HG02938 (cell line): ENCODE results near the gene AGTRAP.

Source experiments
- ATAC-seq: cut with Tn5 transposase; IDR thresholded peaks from one replicate; pipeline ENCODE4 v1.9.1; 2021; ENCODE audit warnings: mild to moderate bottlenecking, moderate library complexity; ENCODE audit not compliant: unreplicated experiment

The AGTRAP gene

DNA sequence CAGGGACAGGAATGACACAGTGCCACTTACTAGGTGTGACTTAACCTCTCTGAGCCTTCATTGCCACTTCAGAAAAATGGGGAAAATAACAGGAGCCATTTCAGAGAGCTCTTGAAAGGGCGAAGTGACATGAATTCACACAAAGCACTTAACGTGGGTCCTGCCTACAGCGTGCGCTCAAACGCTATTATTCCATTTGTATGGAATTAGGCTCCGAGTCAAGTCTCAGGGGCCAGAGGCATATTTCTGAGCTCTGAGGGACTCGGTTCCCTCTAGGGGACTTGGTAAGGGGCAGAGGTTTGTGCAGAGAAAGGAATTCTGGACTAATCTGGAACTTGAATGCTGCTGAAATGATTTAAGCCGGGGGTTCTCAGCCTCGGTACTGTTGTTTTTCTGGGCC lies 30.3 kb upstream of the AGTRAP start:
- ATAC-seq: no peak

DNA sequence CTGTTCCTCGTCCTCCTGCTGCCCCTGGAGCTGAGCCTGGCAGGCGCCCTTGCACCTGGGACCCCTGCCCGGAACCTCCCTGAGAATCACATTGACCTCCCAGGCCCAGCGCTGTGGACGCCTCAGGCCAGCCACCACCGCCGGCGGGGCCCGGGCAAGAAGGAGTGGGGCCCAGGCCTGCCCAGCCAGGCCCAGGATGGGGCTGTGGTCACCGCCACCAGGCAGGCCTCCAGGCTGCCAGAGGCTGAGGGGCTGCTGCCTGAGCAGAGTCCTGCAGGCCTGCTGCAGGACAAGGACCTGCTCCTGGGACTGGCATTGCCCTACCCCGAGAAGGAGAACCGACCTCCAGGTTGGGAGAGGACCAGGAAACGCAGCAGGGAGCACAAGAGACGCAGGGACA lies 29.6 kb upstream of the AGTRAP start:
- ATAC-seq: no peak

DNA sequence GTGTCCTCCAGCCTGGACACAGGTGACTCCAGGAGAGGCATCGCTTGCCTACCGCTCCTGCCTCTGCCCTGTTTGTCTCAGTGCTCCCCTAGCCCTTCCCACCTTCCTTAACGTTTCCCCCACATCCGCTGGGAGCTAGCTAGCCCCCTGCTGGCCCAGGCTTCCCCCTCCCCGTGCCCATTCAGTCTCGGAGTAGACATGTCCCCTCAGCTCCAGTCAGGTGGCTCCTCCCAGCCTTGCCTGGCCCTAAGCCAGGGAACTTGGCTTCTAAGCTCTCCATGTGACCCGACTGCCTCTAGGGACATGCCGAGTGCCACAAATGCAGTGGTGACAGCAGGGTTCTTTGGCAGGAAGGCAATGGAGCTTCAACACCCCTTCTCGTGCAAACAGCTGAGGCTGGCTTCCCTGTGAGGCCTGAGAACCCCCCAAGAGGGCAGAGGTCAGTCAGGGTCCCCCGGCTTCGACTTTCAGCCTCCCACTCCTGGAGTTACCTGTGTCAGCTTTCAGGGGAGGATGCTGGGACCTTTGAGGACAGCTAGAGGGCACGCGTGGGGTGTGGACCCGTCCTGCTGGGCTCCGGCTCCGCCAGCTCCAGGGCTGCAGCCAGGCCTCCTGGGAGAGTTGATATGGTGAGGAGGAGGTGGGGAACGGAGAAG lies 28.2 kb upstream of the AGTRAP start:
- no peak for ATAC-seq

DNA sequence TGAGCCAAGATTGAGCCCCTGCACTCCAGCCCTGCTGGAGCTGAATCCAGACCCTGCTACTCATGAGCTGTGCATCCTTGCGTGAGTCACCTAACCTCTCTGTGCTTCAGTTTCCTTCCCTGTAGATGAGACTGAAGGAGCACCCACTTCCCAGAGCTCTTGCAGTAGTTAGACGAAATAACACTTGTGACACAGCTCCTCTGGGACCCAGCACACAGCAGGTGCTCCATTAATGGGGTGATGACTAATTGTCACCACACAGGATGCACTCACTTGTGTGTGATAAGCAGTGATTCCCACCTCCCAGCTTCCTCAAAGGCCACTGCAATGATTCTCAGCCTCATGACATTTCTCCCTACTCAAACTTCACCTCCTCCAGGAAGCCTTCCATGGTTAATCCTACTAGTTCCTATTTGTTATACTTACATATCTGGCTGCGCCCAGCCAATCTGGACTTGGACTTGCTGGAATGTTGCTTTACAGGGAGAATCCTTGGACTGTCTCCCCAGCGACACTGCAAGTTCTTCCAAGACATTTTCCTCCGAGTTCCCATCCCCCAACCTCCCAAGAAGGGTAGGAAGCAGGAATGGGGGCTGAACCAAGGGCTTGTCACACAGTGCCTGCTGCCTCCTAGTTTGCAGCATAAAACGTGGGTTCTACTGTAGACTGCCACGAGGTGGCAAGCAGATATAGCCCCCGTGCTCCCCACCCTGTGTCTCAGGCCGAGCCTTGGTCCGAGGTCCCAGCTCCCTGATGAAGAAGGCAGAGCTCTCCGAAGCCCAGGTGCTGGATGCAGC lies 27.2 kb upstream of the AGTRAP start:
- no peak for ATAC-seq

DNA sequence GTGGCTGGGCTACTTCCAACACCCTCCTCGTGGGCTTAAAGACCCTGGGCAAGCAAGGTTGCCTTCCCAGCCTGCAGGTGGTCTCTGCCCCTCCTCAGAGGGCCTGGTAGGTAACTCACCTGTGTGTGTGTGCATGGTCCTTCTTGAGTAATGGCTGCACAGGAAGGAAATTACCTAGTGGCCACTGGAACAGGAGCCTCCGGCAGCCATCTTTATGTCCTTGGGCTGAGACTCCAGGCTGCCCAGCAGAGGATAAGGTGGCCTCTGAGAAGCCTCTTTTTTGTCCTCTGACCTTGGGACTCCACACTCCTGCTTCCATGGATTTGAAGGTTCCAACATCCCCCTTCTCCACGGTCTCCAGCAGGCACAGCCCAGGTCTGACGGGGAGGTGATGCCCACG lies 24.4 kb upstream of the AGTRAP start:
- ATAC-seq: no peak

DNA sequence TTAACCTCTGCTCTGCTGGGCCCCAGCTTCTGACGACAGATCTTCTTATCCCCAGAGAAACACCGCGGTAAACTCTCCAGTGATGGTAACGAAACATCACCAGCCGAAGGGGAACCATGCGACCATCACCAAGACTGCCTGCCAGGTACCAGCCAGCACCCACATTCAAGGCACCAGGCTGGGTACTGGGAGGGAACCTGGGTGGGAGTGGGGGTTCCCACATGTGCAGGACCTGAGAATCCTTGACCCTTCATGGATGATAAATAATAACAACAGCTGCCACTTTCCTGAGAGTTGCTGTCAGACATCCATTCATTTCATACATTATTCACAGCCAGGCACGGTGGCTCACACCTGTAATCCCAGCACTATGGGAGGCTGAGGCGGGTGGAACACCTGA lies 23.7 kb upstream of the AGTRAP start:
- no peak for ATAC-seq

DNA sequence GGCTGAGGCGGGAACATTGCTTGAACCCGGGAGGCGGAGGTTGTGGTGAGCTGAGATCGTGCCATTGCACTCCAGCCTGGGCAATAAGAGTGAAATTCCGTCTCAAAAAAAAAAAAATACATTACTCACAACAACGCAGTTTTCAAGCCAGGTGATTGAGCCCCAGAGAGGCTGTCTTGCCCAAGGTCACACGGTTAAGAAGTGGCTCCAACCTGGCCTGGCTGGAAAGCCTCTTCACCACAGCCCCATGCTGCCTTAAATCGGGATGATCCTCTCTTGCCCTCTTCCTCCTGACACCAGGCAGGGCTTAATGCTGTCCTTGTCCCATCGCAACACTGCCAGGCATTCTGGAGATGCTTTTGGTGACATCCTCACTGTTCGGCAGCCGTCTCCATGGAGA lies 22.8 kb upstream of the AGTRAP start:
- ATAC-seq: no peak

DNA sequence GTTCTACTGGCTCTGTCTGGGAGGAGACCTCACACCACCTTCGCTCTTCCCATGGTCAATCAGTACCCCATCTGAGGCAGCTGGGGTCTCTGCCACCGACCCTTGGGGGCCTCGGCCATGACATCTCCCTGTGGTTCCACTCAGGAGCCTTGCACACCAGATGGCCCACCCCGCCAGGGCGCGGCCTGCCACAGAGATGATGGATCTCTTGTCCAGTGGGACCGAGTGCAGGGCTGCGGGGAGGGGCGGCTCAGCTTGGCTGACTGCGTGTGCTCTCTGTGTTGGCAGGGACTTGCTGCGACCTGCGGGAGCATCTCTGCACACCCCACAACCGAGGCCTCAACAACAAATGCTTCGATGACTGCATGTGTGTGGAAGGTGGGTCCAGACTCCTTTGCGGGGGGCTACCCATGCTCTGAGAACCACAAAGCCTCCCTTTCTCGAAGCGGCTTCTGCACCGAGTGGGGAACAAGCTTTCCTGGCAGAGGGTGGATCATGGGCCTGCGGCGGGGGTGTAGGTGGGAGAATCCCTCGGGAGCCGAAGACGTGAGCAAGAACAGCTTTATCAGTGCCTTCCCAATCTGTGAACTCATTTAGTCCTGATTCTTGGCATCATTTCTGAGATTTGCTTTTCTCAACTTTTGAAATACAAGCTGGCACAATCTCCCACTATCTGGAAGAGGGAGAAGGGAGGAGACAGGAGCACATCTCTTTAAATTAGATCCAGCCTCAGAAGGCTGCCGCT lies 20.9 kb upstream of the AGTRAP start:
- ATAC-seq: no peak

DNA sequence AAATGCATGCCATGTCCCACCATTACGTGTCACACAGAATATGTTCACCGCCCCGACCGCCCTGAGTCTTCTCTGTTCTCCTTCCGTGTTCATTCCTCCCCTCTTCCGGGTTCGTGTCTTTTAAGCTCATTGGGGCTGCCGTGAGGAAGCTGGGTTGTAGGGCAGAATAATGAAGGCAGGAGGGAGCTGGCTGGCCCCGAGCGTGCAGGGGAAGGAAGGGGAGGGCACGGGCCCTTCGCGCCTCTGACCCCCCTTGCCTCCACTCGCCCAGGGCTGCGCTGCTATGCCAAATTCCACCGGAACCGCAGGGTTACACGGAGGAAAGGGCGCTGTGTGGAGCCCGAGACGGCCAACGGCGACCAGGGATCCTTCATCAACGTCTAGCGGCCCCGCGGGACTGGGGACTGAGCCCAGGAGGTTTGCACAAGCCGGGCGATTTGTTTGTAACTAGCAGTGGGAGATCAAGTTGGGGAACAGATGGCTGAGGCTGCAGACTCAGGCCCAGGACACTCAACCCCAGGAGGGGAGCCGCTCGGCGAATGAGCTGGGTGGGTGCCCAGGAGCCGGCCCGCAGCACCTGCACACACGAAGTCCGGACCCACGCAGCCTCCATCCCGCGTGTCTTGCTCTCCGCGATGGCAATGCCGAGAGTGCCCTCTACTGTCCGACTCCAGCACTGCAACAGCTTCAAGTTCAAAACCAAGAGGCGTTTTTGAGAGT lies 16.5 kb upstream of the AGTRAP start:
- ATAC-seq: no peak

DNA sequence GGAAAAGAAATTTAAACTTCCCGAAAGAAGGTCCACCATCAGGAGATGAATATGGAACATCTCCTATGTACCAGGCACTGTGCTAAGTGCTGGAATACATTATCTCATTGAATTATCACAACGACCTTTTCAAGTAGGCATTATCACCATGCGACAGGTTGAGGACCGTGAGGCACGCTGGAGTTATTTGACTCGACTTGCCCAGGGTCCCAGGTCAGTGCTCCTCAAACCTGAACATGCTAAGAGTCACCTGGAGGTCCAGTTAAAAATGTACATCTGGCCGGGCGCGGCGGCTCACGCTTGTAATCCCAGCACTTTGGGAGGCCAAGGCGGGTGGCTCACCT lies 15.9 kb upstream of the AGTRAP start:
- ATAC-seq: no peak

DNA sequence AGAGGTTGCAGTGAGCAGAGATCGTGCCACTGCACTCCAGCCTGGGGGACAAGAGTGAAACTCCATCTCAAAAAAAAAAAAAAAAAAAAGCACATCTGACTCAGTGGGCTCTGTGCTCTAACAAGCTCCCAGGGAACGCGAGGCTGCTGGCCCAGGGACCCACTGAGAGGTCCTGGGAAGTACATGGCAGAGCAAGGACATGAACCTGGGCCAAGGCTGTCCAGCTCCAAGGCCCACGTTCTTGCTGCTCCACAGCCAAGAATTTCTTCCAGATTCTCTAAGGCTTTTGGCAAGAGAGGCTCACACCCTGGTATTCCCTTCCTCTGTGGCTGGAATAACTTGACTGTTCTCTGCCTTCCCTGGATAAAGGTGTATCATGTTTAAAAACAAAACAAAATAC lies 15.4 kb upstream of the AGTRAP start:
- ATAC-seq: no peak

DNA sequence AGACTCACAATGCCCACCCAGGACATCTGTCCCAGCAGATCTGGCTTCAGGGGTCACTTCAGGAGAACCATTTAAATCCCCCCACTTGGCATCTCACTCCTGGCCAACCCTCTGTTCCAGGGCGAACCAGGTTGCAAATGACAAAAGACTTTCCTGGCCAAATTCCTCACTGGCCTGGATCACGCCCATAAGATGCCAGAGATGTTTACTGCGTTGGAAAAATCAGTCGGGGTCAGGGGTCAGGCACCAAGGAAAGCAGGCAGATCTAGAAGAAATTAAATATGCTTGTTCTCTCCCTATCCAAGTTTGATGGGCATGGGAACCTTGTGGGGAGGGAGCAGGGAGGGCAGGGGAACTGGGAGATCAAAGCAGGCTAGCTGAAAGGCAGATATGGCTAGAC lies 14.6 kb upstream of the AGTRAP start:
- no peak for ATAC-seq

DNA sequence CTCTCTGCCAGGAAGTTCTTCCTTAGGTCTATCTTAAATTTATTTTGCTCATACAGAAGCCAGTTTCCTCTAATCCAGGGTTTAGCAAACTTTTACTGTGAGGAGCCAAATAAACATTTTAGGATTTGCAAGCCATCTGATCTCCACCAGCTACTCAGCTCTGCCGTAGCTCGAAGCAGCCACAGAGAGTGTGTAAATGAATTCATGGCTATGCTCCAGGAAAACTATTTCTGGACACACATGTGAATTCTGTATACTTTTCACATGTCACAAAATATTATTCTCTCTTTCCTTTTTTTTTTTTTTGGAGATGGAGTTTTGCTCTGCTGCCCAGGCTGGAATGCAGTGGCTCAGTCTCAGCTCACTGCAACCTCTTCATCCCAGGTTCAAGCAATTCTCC lies 13.4 kb upstream of the AGTRAP start:
- no peak for ATAC-seq

DNA sequence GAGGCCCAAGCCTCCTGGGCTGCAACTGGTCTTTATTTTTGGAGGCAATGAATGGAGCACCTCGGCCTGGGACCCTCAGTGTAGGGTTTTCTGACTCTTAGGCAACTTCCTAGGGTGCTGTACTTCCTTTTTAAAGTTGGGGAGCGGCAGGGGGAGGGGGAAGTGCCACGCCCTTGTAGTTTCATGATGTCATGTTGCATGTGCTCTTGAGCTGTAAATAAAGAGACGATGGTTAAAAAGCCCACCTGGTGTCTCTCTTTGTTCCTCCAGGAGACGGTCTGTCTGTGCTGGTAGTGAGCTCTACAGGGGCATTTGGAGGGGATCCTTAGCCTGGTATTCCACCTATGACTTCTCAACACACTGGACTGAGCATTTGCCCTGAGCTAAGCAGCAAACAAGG lies 10.3 kb upstream of the AGTRAP start:
- ATAC-seq: no peak

DNA sequence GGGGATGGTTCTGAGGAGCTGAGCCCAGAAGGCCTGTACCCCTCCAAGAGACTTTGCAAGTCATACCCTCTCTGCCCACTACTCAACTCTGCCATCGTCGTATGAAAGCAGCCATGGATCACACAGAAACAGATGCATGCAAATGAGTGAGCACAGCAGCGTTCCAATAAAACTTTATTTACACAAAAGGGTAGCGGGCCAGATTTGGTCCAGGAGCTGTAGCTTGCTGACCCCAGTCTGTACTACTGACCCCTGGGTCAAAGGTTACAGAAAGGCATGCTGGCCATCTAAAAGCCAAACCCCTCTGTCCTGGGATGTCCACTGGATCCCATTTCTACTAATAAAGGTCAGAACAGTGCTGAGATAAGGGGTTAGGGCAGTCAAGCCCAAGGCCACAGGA lies 8.8 kb upstream of the AGTRAP start:
- no peak for ATAC-seq

DNA sequence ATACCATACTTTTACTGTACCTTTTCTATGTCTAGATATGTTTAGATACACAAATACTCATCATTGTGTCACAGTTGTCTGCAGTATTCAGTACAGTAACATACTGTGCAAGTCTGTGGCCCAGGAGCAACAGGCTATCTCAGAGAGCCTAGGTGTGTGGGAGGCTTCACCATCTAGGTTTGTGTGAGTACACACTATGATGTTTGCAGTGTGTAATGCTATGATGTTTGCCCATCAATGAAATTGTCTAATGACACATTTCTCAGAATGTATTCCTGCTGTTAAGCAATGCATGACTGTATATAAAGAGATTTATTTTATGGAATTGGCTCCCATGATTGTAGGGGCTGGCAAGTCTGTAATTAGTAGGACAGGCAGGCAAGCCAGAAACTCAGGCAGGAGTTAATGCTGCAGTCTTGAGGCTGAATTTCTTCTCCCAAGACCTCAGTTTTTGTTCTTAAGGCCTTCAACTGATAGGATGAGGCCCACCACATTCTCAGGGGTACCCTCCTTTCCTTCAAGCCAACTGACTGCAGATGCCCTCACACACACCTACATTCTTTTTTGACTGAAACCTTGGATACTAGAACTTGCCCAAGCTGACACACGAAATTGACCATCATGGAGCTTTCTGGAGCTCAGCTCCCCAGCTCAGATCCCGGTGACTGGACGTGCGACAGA lies 7.7 kb upstream of the AGTRAP start:
- ATAC-seq: no peak

DNA sequence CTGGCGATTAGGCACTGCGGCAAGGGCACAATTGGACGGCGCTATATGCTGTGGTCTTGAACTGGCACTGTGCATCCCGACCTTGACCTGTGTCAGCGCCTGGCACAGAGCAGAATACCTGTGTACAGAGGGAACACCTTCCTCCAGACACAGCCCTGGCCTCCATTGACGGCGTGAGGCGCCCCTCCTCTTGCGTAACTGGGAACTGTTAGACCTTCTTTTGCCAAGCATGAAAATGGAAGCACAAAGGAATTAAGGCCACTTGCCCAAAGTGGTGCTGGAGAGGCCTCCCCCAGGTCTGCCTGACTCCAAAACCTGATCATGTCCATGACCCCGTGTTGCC lies 6.8 kb upstream of the AGTRAP start:
- ATAC-seq: no peak

DNA sequence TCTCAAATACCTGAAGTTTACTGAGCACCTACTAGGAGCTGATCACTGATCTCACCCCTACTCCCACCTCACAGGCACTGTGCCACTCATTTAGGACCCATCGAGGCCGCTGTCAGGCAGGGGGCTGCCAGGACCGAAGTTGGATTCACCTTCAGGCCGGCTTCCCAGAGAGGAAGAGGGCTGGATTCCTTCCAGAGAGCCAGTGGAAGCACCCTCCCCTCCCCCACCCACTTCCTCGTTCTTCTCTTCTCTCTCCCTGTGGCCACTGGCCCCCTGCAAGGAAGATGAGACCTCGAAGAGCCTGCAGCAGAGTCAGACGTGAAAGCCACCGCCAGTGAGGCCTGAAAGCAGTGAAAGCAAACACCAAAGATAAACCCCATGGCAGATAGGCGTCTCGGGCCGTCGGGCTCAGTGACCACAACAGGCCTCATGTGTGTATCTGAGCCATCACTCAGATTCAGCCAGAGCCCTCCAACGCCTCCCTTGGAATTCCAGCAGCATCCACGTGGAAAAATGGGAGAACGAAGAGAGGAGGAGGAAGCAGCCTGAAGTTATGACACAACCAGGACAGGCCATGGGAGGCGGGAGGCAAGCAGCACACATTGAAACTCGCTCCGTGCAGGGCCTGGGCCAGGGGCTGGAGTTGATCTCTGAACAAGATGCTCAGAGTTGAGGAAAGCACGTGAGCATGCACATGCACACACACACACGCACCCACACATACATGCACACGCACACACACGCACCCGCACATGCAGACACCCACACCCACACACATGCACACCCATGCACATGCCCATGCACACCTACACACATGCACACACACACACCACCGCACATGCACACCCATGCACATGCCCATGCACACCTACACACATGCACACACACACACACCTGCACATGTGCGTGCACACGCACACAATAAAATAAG lies 6.2 kb upstream of the AGTRAP start:
- no peak for ATAC-seq

DNA sequence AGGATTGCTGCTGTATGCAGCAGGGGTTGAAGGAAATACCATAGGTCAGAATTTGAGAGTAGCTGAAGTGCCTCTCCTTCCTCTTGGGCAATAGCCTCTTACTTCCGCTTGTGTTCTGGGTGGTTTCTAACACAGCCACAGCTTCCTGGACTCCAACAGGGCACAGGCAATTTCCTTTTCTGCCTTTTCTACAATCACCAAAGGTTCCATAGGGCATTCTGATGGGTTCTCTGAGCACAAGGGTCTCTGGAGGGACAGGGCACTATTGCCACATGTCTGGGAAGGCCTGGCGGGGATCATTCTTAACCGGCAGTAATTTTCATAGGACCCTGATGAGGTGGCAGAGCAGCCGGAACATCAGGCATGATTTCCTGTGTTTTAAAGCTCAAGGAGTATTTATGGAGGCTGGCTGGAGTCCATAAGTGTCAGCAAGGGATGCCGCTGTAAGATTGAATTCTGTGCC lies 5.5 kb upstream of the AGTRAP start:
- ATAC-seq: no peak
